MM.1S (cell line): ENCODE results near the gene PLAC1.

Source experiments
- DNase-seq: peaks from one replicate; pipeline ENCODE4 v3.0.0-alpha.2; 2015
- H2AFZ ChIP-seq: fragments of 300-600 bp; sonication (generic); 2 replicates; pipeline ENCODE4 v1.6.0; 2016; ENCODE audit warnings: antibody characterized with exemption, low read length
- H3F3A ChIP-seq: fragments of 300-600 bp; sonication (generic); 2 replicates; pipeline ENCODE4 v1.6.1; 2016; ENCODE audit warnings: mild to moderate bottlenecking, antibody characterized with exemption, low read length, moderate library complexity, mixed read lengths; ENCODE audit not compliant: insufficient read depth
- H3K27ac ChIP-seq: fragments of 300-600 bp; sonication (generic); 2 replicates; pipeline ENCODE4 v1.5.1; 2016; ENCODE audit warnings: mild to moderate bottlenecking, low read length
- H3K27me3 ChIP-seq: fragments of 300-600 bp; sonication (generic); replicated peaks from 2 replicates; pipeline ENCODE4 v1.6.0; 2016; ENCODE audit warnings: low read length; ENCODE audit not compliant: insufficient read depth
- H3K36me3 ChIP-seq: fragments of 300-600 bp; sonication (generic); replicated peaks from 2 replicates; pipeline ENCODE4 v1.6.1; 2016; ENCODE audit warnings: mild to moderate bottlenecking, low read length, mixed read lengths; ENCODE audit not compliant: insufficient read depth
- H3K4me1 ChIP-seq: fragments of 300-600 bp; sonication (generic); 2 replicates; pipeline ENCODE4 v1.6.1; 2016; ENCODE audit warnings: low read length, mixed read lengths
- H3K4me2 ChIP-seq: fragments of 300-600 bp; sonication (generic); 2 replicates; pipeline ENCODE4 v1.6.0; 2016; ENCODE audit warnings: low read depth, low read length
- H3K4me3 ChIP-seq: fragments of 300-600 bp; sonication (generic); 2 replicates; pipeline ENCODE4 v1.5.1; 2016; ENCODE audit warnings: low read length, mixed read lengths
- H3K79me2 ChIP-seq: fragments of 300-600 bp; sonication (generic); 2 replicates; pipeline ENCODE4 v1.6.1; 2016; ENCODE audit warnings: mixed run types, low read length, mixed read lengths
- H3K9ac ChIP-seq: fragments of 300-600 bp; sonication (generic); 2 replicates; pipeline ENCODE4 v1.6.1; 2016; ENCODE audit warnings: low read length, mixed read lengths
- H3K9me2 ChIP-seq: fragments of 300-600 bp; sonication (generic); replicated peaks from 2 replicates; pipeline ENCODE4 v1.6.1; 2016; ENCODE audit warnings: mild to moderate bottlenecking, low read length, mixed read lengths; ENCODE audit not compliant: insufficient read depth
- H3K9me3 ChIP-seq: fragments of 300-600 bp; sonication (generic); replicated peaks from 2 replicates; pipeline ENCODE4 v1.6.1; 2016; ENCODE audit warnings: mild to moderate bottlenecking, low read length, mixed read lengths; ENCODE audit not compliant: insufficient read depth
- H4K20me1 ChIP-seq: fragments of 300-600 bp; sonication (generic); 2 replicates; pipeline ENCODE4 v1.6.1; 2016; ENCODE audit warnings: mild to moderate bottlenecking, low read length, moderate library complexity, mixed read lengths; ENCODE audit not compliant: insufficient read depth
- EZH2 ChIP-seq: fragments of 300-600 bp; sonication (generic); optimal IDR thresholded peaks from 2 replicates; pipeline ENCODE3; 2017; ENCODE audit warnings: low read depth, mild to moderate bottlenecking, antibody characterized with exemption, low read length, mixed read lengths
- EZH2phosphoT487 ChIP-seq: fragments of 300-600 bp; sonication (generic); IDR thresholded peaks from 2 replicates; pipeline ENCODE4 v1.6.1; 2018; ENCODE audit warnings: antibody characterized with exemption, low read length
- TF ChIP-seq, protein P1 (sequence below): fragments of 300-600 bp; sonication (generic); IDR thresholded peaks from 2 replicates; pipeline ENCODE4 v1.5.1; 2016; ENCODE audit warnings: antibody characterized with exemption, low read length, mixed read lengths

PLAC1 gene

DNA sequence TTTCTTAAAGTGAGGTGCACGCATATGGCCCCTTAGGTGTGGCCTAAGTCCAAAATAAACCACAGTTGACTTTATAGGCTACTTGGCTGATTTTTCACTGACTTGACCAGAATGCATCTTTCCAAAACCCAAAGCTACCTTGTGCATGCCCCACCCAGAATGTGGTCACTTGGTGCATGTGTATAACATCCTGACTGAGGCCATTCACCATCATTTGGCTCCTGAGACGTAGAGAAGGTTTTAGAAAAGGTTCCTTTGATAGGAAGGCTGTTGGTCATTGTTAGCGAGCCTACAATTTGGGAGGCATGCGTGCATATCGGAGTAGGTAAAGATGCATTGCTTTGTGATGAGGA lies 84.6 kb downstream of the PLAC1 start:
- Histone ChIP-seq H3K36me3 (no peaks in the 10 kb centered on the region), H3K4me1 (0 out of 2 replicates have a peak, but pooled peaks cover 4% of the 10 kb centered on the region), H3K9me2 (no peaks in the 10 kb centered on the region), H3K9ac (no peak overlapping the region), H3K9me3 (no peaks in the 10 kb centered on the region), H4K20me1 (no peaks in the 10 kb centered on the region), H2AFZ (no peak overlapping the region), H3K79me2 (no peaks in the 10 kb centered on the region), H3K27ac (no peak overlapping the region), H3F3A (no peaks in the 10 kb centered on the region), H3K4me3 (no peak overlapping the region), H3K4me2 (no peak overlapping the region), H3K27me3 (no peaks in the 10 kb centered on the region)
- no peak for DNase-seq
- TF ChIP-seq EZH2 (no peak), EZH2phosphoT487 (no peak)
- TF ChIP-seq, protein P1, sequence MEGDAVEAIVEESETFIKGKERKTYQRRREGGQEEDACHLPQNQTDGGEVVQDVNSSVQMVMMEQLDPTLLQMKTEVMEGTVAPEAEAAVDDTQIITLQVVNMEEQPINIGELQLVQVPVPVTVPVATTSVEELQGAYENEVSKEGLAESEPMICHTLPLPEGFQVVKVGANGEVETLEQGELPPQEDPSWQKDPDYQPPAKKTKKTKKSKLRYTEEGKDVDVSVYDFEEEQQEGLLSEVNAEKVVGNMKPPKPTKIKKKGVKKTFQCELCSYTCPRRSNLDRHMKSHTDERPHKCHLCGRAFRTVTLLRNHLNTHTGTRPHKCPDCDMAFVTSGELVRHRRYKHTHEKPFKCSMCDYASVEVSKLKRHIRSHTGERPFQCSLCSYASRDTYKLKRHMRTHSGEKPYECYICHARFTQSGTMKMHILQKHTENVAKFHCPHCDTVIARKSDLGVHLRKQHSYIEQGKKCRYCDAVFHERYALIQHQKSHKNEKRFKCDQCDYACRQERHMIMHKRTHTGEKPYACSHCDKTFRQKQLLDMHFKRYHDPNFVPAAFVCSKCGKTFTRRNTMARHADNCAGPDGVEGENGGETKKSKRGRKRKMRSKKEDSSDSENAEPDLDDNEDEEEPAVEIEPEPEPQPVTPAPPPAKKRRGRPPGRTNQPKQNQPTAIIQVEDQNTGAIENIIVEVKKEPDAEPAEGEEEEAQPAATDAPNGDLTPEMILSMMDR, result no peak

DNA sequence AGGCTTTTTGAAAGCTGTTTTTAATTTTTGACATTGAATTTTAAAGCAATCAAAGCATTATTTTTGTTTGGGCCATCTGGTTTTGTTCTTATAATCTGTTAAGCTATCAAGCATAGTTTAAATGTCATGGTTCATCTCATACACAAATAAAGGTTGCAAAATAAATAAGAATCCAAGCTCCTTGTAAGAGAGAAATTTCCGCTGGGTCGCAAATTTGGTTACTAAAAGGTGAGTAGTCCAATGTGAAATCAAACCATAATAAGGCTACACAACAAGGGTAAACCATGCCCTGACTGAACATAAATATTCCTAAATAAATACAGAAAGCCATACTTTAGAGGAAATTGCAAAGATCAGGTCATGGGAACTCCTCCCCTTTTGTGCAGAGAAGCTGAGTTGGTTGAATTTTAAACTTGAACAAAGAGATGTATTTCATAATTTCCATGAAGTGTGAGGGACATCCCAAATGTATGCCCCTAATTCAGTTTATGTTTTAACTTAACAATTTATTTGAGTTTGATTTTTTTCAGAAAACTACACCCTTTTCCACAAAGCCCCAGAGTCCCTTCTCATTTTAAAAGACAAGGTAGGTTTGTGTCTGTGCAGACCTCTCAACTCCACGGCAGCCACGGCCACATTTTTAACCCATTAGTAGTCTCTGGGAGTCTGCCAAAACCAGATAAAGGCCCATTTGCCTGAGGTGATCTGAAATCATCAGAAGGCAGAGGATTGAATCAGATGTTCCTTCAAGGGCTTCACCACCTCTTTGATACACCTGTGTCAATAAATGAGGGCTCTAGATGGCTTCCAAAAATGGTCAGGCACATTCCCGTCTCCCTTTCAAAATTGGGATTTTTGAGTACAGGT lies 85.2 kb downstream of the PLAC1 start:
- no peak overlapping the region for H3K4me2 ChIP-seq
- H4K20me1 ChIP-seq, result no peaks in the 10 kb centered on the region
- no peaks in the 10 kb centered on the region for H3K9me2 ChIP-seq
- H3K27me3 ChIP-seq, result no peaks in the 10 kb centered on the region
- no peaks in the 10 kb centered on the region for H3K79me2 ChIP-seq
- no peak overlapping the region for H3K9ac ChIP-seq
- TF ChIP-seq EZH2phosphoT487 (no peak), EZH2 (no peak)
- TF ChIP-seq, protein P1, result no peak
- H3K27ac ChIP-seq, result no peak overlapping the region
- H3K4me3 ChIP-seq, result no peak overlapping the region
- H2AFZ ChIP-seq, result no peak overlapping the region
- H3F3A ChIP-seq, result no peaks in the 10 kb centered on the region
- DNase-seq, result no peak
- 0 out of 2 replicates have a peak, but pooled peaks cover 4% of the 10 kb centered on the region for H3K4me1 ChIP-seq
- H3K9me3 ChIP-seq, result no peaks in the 10 kb centered on the region
- no peaks in the 10 kb centered on the region for H3K36me3 ChIP-seq

DNA sequence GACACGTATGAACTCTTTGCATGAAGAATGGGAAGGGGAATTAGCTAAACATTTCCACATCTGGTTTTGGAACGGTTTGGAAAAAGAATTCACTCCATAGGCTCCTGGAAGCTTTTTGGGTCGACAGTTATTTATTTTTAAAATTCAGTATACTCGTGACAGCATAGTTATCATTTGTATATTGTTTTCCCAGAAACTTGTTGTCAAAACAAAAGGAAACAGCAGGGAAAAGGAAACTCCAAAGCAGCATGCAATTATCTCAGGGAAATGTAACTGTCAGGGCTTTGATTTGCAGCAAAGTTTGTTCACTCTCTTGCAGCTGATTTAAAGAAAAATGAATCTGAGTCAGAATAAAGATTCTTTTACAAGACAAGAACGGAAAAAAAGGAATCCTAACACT lies 86.5 kb downstream of the PLAC1 start:
- Histone ChIP-seq H4K20me1 (no peaks in the 10 kb centered on the region), H3K27me3 (no peaks in the 10 kb centered on the region), H3K9me3 (no peaks in the 10 kb centered on the region), H3K9ac (no peak overlapping the region), H3K4me2 (no peak overlapping the region), H3K36me3 (no peaks in the 10 kb centered on the region), H3K9me2 (no peaks in the 10 kb centered on the region), H2AFZ (no peak overlapping the region), H3K79me2 (no peaks in the 10 kb centered on the region), H3K27ac (no peak overlapping the region), H3K4me3 (no peak overlapping the region), H3F3A (no peaks in the 10 kb centered on the region), H3K4me1 (0 out of 2 replicates have a peak, but pooled peaks cover 4% of the 10 kb centered on the region)
- no peak for DNase-seq
- no peak for TF ChIP-seq EZH2
- TF ChIP-seq, protein P1, result no peak
- TF ChIP-seq EZH2phosphoT487, result no peak
